HG03103 (cell line): ENCODE data around the gene HELZ.
"Not testable (repeated sequence)": the region's sequence is repeated elsewhere in the genome, so short reads cannot be mapped to it uniquely, and the experiment has no call there.

Experiments
- ATAC-seq: cut with Tn5 transposase; IDR thresholded peaks from one replicate; pipeline ENCODE4 v1.9.1; 2021; ENCODE audit warnings: low read depth; ENCODE audit not compliant: unreplicated experiment

HELZ gene

DNA sequence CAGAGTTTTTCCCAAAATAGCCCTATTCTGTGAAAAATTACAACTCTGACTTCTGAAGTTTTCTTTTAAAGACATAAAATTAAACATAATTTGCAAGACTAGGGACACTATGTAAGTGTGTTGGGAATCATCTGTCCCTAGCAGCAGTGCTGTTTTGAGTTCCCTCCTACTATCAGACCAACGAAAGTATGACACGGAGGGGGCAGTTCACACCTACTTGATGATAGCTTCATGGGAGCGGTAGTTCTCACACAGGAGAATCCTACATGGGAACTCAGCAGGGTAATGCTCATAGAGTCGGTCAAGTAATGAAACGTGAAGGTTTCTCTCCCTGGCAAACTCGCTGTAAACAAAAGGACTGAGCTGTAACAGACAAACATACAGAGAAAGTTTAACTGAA is 96.6 kb downstream of the HELZ start:
- no peak for ATAC-seq

DNA sequence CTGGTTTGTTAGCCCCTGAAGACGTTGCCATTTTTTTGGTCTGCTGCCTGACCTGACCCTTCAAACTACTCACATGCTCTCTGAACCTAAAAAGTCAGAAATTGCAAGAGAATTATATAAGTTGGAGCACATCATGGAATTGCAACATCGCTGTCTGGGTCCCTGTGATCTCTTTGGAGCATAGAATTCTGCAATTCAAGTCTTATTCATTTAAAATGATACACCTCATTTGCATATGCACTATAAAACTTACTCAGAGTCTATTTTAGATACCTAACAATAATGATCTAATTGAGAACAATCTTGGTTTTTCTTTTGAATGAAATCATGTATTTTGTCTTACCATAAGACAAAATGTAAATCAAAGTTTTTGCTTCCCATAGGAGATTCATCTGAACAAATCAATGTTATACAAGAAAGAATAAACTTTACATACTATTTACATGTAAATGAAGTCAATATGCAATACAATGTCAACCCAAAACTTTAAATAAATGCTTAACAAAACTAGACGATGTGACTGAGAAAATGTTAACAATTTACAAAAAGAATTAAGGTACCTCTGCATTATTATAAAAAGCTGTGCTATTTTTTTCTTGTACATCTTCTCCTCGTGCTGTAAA is 99.7 kb downstream of the HELZ start:
- no peak for ATAC-seq

DNA sequence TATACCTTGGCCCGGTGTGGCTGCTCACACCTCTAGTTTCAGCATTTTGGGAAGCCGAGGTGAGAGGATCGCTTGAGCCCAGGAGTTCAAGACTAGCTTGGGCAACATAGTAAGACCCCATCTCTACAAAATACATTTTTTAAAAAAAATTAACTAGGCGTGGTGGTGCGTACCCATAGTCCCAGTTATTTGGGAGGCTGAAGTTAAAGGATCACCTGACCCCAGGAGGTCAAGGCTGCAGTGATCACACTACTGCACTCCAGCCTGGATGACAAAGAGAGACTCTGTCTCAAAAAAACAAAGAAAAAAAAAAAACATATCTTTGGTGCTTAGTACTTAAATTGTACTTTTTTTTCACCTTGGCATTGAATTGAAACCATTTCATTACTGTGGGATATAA is 101.7 kb downstream of the HELZ start:
- no peak for ATAC-seq

DNA sequence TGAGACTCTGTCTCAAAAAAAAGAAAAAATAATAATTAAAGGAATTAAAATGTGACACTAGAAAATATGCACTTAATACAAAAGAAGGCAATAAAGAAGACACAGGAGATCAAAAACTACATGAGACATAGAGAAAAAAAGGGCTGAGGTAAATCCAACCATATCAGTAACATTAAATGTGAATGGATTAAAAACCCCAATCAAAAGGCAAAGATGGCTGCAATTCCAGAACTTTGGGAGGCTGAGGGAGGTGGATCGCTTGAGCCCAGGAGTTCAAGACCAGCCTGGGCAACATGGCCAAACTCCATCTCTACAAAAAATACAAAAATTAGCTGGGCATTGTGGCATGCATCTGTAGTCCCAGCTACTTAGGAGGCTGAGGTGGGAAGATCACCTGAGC is 103.0 kb downstream of the HELZ start:
- not testable (repeated sequence) for ATAC-seq

DNA sequence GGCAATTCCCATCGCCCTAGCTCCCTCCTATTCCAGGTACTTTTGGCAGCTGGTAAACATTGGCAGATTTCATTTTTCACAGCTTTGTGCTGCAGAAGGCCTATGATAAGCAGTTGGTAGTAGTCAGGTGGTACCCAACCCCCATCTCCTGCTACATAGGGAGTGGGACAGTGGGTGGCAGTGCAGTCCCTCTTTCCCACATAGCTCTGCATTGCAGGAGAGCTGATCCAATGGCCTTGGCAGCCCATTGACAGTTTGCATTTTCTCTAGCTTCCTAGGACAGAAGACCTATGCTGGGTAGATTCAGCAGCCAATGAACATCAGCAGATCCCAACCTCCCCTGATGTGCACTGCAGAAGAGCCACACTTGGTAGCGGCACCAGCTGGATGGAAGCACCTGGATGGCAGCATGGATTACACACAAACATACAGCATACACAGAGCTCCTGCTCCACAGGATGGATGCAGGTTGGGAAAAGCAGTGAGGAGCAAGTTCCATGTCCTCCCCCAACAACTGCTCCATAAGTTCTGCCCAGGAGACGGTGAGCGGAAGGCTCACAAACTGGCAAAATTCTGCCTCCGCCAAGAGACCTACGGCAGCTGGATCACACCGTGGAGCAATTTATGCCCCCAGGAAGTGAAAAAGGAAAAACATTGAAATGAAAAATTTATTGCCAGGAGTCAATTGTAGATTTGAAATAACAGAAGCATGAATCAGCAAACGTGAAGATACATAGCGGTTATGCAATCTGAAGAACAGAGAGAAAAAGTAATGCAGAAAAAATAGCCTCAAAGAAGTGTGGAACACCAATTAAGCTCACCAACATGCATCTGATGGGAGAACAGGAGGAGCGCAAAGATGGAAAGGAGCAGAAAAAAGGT is 105.0 kb downstream of the HELZ start:
- no peak for ATAC-seq

DNA sequence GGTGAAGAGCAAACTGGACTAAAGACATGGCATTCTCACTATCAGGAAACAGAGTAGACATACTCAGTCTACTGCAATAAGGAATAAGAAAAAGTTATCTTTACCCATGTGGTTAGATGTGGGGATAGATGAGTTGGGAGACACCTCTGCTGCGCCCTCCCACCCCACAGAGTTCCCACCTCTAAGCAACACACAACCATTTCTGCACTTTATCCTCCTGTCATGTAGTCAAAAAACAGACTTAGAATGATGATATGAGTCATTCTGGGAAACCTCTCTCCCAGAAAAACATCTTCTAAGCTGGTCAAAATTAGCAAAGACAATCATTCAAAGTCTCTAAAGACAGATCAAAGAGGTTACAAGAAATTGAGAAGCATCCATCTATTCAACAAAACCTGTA is 105.7 kb downstream of the HELZ start:
- no peak for ATAC-seq

DNA sequence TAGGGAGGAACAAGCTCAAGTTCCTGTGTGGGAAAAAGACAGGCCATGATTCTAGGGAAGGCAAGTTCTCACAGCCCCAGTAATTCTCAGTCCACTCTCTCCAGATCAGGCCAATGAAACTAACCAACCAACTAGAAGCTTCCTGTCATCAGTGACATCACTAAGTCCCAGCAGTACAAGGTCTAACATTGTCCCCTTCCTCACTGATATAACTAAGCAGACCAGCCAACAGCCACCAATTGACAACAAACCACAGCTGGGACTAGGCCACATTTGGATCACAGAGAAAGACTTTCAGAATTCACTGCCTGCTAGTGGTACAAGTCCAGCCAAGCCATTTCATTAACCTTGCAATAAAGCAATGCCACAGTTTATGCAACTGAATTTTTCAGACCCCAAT is 106.6 kb downstream of the HELZ start:
- ATAC-seq, result no peak

DNA sequence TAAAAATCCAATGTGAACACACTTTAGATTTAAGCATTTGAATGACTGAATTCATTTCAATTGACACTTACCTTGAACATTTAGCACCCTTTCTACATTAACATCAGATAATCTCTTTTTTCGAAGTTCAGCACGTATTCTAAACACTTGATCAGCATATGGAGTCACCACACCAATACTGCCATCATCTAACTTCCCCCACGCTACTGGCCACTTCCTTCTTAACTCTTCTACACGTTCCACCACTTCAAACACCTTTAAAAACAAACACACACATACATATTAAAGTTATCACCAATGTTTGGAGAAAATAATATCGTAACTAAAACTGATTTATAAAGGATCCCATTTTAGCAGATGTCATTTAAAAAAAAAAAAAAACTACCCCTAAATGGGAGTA is 107.1 kb downstream of the HELZ start:
- no peak for ATAC-seq

DNA sequence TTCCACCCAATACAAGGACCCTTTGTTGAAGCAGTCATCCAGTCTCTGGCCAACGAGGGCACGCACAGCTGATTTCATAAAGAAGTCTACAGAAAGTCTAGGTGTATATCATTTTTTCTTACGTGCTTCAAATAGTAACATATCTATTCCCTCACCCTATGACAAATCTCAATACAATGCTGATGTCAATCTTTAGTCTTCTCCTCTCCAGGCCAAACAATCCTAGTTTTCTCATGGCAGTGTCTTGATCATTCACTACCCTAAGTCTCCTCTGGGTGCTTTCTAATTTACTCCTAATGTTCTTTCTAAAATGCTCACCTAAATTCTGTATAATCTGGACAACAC is 108.0 kb downstream of the HELZ start:
- no peak for ATAC-seq

DNA sequence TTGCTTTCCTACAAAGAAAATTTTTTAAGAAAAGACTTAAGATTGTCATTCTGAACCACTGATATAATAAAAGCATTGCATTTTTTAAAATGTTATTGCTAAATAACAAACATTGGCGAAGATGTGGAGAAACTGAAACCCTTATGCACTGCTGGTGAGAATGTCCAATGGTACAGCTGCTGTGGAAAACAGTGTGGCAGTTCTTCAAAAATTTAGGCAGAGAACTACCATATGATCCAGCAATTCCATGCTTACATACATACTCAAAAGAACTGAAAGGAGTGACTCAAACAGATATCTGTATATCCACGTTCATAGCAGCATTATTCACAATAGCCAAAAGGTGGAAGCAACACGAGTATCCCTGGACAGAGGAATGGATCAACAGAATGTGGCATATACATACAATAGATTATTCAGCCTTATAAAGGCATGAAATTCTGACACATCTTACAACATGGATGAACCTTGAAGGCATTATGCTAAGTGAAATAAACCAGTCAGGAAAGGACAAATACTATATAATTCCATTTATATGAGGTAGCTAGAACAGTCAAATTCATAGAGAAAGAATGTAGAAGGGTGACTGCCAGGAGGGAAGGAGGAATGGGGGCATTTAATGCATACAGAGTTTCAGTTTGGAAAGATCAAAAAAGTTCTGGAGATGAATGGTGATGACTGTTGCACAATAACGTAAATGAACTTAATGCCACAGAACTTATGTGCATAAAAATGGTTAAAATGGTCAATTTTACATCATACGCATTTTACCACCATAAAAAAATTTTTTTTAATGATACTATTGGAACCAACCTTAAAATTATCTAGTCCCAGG is 108.6 kb downstream of the HELZ start:
- ATAC-seq, result no peak

DNA sequence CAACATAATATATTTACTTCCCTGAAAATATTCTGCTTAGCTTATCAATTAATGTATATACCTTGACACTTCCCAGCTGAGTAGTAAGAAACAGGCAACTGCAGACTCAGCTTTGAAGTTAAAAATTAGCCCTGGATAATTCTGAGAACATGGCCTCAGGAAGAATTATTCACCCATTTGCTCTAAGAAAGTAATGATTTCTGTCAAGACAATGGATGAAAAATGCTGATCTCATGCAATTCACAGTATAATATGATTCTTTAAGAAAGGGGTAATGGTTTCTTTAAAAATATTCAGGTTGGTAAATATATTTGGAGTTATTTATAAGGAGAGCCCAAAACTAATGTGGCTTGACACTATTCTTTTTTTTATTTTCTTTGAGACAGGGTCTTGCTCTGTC is 111.8 kb downstream of the HELZ start:
- ATAC-seq, result no peak

DNA sequence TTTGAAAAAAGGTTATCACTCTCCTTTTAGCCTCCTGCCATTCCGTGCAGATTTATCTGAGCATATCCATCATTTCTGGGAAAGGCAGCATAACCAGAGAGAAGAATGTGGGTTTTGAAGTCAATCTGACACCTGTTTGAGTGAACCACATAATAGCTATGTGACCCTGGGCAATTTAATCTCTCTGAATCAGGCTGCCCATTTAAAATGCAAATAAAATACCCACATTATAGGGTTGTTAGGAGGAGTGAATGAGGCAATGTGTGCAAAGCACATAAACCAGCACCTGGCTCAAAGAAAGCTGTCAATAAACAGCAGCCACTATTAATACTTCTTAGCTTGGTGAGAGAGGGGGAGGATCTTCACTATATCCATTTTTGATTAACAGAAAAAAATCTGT is 112.6 kb downstream of the HELZ start:
- ATAC-seq, result no peak

DNA sequence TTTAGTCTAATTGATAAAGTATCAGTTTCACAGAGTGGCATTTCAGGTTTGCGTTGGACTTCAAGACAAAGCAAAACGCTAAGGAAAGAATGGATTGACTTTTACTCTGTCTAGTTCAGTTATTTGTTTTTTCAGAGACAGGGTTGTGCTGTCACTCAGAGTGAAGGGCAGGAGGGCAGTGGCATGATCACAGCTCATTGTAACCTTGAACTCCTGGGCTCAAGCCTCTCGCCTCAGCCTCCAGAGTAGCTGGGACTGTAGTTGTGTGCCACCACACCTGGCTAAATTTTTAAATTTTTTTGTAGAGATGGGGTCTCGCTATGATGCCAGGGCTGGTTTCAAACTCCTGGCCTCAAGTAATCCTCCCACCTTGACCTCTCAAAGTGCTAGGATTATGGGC is 114.2 kb downstream of the HELZ start:
- ATAC-seq, result no peak

DNA sequence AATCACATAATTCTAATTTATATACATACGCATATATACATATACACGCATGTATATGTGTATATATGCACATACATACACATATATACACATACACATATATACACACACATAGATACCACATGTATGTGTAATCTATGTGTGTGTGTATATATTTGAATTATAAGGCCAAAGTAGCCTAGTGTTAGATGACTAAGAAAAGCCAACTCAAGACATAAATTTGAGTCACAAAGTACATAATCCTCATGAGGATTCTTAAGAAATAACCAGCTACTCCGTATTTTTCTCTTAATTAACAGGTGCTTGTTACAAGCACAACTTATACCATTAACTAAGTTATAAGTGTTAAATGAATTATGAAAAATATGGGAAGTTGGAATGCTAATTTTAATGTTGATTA is 115.7 kb downstream of the HELZ start:
- no peak for ATAC-seq

DNA sequence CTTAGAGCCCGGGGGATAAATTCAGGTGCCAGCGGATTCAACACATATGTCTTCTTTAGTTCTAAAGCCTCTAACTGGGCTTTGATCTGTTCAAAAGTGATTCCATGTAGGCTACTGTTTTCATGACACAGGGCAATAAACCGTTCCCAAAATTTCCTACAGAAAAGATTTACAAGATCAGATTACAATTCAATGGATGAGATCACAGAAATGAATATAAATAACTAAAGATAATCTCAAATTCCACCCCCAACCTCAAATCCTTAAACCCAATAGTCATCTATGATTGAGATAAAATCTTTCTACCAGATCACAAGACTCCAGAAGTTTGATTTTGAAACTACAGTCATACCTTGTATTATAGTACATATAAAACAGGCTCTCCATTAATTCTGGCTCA is 116.3 kb downstream of the HELZ start:
- no peak for ATAC-seq

DNA sequence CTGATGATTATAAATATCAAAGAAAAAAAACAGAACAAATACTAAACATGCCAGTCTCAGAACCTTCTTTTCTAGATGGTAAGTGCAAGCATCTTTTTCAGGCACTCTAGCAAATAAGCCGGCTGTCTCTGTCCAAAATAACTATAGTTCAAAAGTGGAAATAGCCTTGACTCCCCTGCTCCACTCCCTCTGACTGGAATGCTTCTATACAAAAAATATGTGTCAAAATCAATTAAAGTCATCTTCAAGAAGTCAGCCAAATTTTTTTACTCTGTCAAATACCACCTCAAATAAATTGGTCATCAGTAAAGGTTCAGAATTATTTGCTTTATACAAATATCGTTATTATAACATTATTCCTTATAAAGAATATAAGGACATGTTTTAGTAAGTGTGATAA is 117.1 kb downstream of the HELZ start:
- ATAC-seq, result no peak

DNA sequence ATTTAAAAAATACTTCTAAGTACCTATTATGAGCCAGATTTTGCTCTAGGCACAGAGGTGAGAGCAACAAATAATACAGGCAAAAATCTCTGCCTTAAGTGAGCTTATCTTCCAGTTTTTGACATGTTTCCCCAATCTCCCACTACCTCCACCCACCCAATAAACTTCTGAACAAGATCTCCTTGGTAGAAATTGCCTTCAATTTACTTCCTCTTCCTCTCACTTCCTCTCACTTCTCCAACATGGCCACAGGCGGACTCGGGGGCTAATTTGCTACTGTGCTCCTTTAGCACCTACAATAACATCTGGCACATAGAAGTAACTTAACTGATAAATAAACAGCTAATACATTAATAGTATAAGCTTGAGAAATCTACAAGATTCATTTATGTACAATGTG is 118.0 kb downstream of the HELZ start:
- ATAC-seq, result no peak

DNA sequence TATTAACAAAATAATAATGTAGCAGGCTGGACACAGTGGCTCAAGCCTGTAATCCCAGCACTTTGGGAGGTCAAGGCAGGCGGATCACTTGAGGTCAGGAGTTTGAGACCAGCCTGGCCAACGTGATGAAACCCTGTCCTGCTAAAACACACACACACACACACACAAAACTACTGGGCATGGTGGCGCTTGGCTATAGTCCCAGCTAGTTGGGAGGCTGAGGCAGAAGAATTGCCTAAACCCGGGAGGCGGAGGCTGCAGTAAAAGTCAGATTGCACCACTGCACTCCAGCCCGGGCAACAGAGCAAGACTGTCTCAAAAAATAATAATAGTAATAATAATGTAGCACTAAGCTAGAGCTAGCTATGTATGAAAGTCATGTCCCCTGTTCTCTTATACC is 118.5 kb downstream of the HELZ start:
- not testable (repeated sequence) for ATAC-seq

DNA sequence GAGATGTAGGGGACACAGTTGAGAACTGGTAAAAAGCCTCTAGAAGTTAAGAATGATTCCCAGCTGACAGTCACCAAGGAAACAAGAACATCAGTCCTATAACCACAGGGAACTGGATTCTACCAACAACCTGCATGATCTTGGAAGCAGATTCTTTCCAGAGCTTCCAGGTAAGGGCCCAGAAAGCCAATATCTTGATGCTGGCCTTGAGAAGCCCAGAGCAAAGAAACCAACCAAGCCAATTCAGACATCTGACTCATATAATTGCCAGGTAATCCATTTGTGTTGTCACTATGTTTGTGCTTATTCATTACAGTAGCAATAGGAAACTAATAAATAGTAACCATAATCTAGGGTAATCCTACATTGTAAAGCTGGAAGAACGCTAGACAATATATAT is 119.1 kb downstream of the HELZ start:
- no peak for ATAC-seq

DNA sequence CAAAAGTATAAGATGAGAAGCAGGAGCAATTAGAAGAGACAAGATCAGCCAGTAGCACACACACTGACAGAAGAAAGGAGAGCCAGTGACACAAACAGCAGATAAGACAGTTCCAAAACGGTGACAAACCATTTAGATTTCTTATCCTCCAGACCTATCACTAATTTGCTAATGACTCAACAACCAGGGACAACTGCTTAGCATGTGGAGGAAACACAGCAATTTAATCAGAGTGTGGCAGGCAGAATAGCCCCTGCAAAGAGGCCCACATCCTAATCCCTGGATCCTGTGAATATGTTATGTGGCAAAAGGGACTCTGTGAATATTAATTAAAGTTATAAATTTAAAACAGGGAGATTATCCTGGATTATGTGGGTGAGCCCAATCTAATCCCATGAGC is 119.6 kb downstream of the HELZ start:
- ATAC-seq, result no peak

DNA sequence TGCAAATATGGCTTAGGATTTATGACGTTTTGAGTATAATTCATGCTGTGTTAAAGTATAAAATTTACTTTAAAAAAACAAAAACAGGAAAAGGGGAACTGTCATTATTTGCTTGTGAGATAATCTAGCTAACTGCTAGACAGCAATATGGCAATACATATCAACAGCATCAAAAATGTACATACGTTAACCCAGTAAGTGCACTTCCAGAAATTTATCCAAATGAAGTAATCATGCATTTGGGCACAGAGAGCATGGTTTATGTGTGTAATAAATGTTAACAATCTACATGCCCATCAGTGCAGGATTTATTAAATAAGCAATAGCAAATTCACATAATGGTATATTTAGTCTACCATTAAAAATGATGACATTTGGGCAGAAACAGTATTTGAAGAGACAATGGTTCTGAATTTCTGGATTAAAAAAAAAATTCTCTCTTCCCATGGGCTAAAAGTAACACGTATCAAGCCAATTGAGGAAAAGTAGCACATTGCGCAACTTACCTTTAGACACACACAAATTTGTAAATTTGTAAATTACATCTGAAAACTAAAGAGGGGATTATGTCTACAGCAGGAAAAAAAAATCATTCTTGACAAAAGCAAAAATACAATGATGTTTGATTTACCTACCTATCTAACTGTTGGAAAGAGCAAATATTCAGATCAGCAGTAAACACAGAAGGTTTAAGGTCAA is 120.4 kb downstream of the HELZ start:
- ATAC-seq, result no peak
